ENCODE measurements around the gene HDAC4. TPM values are rescaled to one million over a fixed set of nuclear protein-coding genes. Genes with fewer than 3 reads are reported as not detected.
A peak's percentile ranks its signal among the peaks of the same experiment; 100 is the strongest.

Gene HDAC4
- total and polyA plus RNA-seq, 2 of the 8 experiments (the other 6 are each of a cell fraction or from before 2014, with no cell fraction given), result 15.4 to 31.5 TPM

DNA sequence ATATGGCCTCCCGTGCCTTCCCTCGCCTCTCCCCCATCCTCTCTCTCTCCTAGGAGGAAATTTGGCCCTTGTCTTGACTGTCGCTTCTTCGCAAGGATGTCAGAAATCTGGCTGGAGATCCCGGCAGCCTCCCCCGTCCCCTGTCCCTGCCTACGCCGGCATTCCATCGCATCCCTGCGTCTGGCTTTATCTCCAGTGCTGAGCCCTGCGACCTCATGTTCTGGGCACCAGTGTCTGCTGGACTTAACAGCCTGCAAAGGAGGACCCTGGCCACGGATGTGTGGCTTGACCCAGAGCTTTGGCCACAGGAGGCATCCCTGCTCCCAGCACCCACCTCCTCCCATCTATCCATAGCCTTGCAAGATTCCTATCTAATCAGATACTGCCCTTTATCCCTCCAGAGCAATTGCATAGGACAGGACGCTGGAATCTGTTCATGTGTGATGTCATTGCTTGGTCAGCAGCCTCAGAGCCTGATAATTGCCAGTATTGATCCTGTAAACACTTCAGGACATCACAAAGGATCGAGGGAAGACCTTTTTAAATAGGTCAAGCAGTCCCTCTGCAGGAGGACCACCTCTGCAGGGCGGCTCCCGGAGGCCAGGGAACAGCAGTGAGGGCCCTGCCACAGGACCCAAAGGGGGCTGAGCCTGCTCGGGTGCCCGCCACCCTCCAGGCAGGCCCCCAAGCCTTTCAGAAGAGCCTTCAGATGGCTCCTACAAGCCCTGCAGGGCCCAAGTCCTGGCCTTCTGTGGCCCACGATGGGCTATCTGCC is 384.7 kb downstream of the HDAC4 start:
- TF ChIP-seq EP300 (IDR thresholded peaks at IDR 0.05; ENCODE audit: borderline replicate concordance in 1 of 2, low read depth in 2 of 2, low read length in 2 of 2) (no peak), TAF1 (IDR thresholded peaks at IDR 0.05; ENCODE audit: low read depth, low read length) (no peak), CTBP2 (IDR thresholded peaks at IDR 0.05; ENCODE audit: borderline replicate concordance, insufficient read depth, insufficient read length, low read length) (no peak), KDM1A (IDR thresholded peaks at IDR 0.05; ENCODE audit: borderline replicate concordance, low read length) (no peak), ASH2L (IDR thresholded peaks at IDR 0.05; ENCODE audit: low read length) (no peak), SAP30 (IDR thresholded peaks at IDR 0.05; ENCODE audit: insufficient read depth, insufficient replicate concordance, low read length) (no peak), EZH2 (IDR thresholded peaks at IDR 0.05; ENCODE audit: low read depth, low read length, severe bottlenecking) (no peak), YY1 (IDR thresholded peaks at IDR 0.05; ENCODE audit: low read depth, low read length) (no peak)
- TF ChIP-seq, protein P1, sequence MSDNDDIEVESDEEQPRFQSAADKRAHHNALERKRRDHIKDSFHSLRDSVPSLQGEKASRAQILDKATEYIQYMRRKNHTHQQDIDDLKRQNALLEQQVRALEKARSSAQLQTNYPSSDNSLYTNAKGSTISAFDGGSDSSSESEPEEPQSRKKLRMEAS (IDR thresholded peaks at IDR 0.05), result no peak
- Histone ChIP-seq H2AFZ (ENCODE audit: low read length) (no peak overlapping the region), H3K27ac (ENCODE audit: low read depth, low read length) (no peak overlapping the region), H2BK5ac (ENCODE audit: low read depth, low read length) (no peak overlapping the region), H4K5ac (ENCODE audit: insufficient read length, low read depth, low read length) (no peak overlapping the region), H3K79me2 (ENCODE audit: control insufficient read depth in 1 of 2, insufficient read depth in 2 of 2, low read length in 2 of 2) (no peaks in the 10 kb centered on the region), H2BK20ac (ENCODE audit: low read length) (no peak overlapping the region), H3K4me1 (replicated peaks in 1 of 4; ENCODE audit: control insufficient read depth in 3 of 4, insufficient read depth in 4 of 4, low read length in 3 of 4) (no peaks in the 10 kb centered on the region), H2AK5ac (ENCODE audit: low read depth, low read length) (no peak overlapping the region), H3K9me3 (ENCODE audit: insufficient read depth in 2 of 2, low read depth in 1 of 2, low read length in 1 of 2) (peaks cover 0 to 4% of the 10 kb centered on the region in 2 experiments; a peak in 1 of 4 replicates), H3K4me2 (ENCODE audit: insufficient read depth in 1 of 2, low read depth in 2 of 2, low read length in 2 of 2) (no peak overlapping the region), H3K56ac (replicated peaks; ENCODE audit: insufficient read length, low read depth, low read length) (no peak overlapping the region), H2BK120ac (replicated peaks; ENCODE audit: low read depth, low read length) (no peak overlapping the region), H3K23me2 (ENCODE audit: low read depth, low read length) (no peaks in the 10 kb centered on the region), H3K27me3 (replicated peaks in 1 of 4; ENCODE audit: control insufficient read depth in 3 of 4, extremely low read depth in 1 of 4, insufficient read depth in 3 of 4, low read length in 3 of 4) (no peaks in the 10 kb centered on the region), H3K4me3 (ENCODE audit: extremely low read depth in 1 of 4, insufficient read depth in 2 of 4, low read depth in 3 of 4, low read length in 4 of 4) (no peak overlapping the region), H3K36me3 (ENCODE audit: control insufficient read depth in 2 of 4, insufficient read depth in 4 of 4, low read length in 3 of 4) (no peaks in the 10 kb centered on the region), H3K23ac (ENCODE audit: insufficient read length) (no peak overlapping the region), H4K8ac (ENCODE audit: extremely low read depth, insufficient read depth, low read length) (peak overlapping the region; percentile 57; the same call in 1 of the 2 replicates), H3K18ac (ENCODE audit: extremely low read depth, low read length) (no peak overlapping the region), H3K79me1 (ENCODE audit: low read depth, low read length) (no peaks in the 10 kb centered on the region), H3K9ac (replicated peaks in 1 of 4; ENCODE audit: extremely low read depth in 1 of 4, low read depth in 3 of 4, low read length in 3 of 4) (no peak overlapping the region), H3K14ac (ENCODE audit: insufficient read length) (no peak overlapping the region), H2BK12ac (ENCODE audit: low read depth, low read length) (no peak overlapping the region), H4K20me1 (replicated peaks in 1 of 2; ENCODE audit: control insufficient read depth in 1 of 2, insufficient read depth in 2 of 2, low read length in 2 of 2) (no peaks in the 10 kb centered on the region), H3K4ac (replicated peaks; ENCODE audit: insufficient read length, low read depth, low read length) (no peak overlapping the region), H2BK15ac (ENCODE audit: low read length) (no peak overlapping the region), H4K91ac (replicated peaks; ENCODE audit: insufficient read length, low read length) (no peak overlapping the region)
- 73% methylated on average over 19 of the region's 19 CpGs; no CpG with 5 or more reads in 1 of the 2 experiments for WGBS, 2 experiments (ENCODE audit: extremely low coverage in 1 of 2, insufficient coverage in 1 of 2, insufficient read length in 1 of 2, insufficient replicate concordance in 2 of 2, low coverage in 1 of 2, low lambda C conversion rate in 2 of 2, missing lambda C conversion rate in 1 of 2)
- CTCF ChIA-PET (ENCODE audit: partially characterized antibody), result no interaction called here
- FAIRE-seq (no peak), DNase-seq (ENCODE audit: low read depth in 1 of 2, low spot score in 2 of 2) (no peak)
- POLR2A ChIA-PET (ENCODE audit: partially characterized antibody), result no interaction called here

All from H1 (cell line).